ENCODE results near the gene ILDR2.

ILDR2 gene

DNA sequence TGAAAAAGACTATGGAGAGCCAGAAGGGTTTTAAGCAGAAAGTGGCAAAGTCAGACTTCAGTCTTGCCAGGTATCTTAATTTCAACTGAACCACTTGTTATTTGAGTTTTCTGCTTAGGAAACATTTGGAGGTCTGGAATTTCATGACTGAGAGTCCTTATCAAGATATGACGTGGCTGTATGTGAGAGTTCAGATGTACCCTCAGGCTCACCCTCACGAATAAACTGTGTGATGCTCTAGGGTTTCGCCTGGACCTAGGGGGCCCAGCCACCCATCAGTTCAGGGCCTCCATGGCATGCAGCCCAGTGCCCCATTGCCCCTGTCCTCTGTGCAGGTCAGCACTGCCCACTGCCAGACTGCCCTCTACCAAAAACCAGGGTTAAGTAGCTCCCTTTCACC, 68.7 kb downstream of the ILDR2 start:
- Histone ChIP-seq H3K27me3 (replicated peaks; ENCODE audit: insufficient read depth, low read length) (no peaks in the 10 kb centered on the region), H2AFZ (ENCODE audit: low read length) (no peak overlapping the region), H3K9ac (ENCODE audit: low read length) (no peak overlapping the region), H3K27ac (ENCODE audit: low read length) (no peak overlapping the region), H3K4me3 (ENCODE audit: low read length) (no peak overlapping the region), H3F3A (ENCODE audit: insufficient read depth, low read length) (no peaks in the 10 kb centered on the region), H4K20me1 (ENCODE audit: insufficient read depth, low read length) (no peaks in the 10 kb centered on the region), H3K4me1 (ENCODE audit: low read length) (peaks cover 12% of the 10 kb centered on the region), H3K9me3 (replicated peaks; ENCODE audit: insufficient read depth, low read length) (no peaks in the 10 kb centered on the region), H3K36me3 (replicated peaks; ENCODE audit: insufficient read depth, low read length) (no peaks in the 10 kb centered on the region), H3K79me2 (ENCODE audit: low read length) (no peaks in the 10 kb centered on the region), H3K9me2 (replicated peaks; ENCODE audit: insufficient read depth, low read length) (no peaks in the 10 kb centered on the region), H3K4me2 (ENCODE audit: low read depth, low read length) (no peak overlapping the region)
- no peak for TF ChIP-seq EZH2phosphoT487 (IDR thresholded peaks at IDR 0.05; ENCODE audit: low read length)
- TF ChIP-seq EZH2 (optimal IDR thresholded peaks at IDR 0.05; ENCODE audit: low read depth, low read length), result no peak
- no peak for TF ChIP-seq CTCF (IDR thresholded peaks at IDR 0.05; ENCODE audit: low read length)
- DNase-seq, result no peak

DNA sequence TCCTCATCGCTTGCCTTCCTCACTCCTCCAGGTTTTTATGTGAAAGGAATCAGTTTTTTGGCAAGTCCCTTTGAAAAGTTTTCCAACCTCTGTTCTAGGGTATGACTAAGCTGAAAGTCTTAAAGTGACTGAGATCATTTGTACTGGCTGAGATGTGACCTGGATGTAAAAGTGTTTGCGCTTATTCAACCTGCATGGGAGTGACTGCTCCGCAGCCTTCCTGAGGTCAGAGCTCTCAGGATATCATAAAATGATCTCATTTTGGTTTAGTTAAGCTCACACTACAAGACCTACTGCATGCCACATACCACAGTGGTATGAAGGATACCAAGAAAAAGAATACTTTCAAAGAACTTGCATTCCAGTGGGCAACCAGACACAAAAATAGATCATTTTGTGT, 69.4 kb downstream of the ILDR2 start:
- Histone ChIP-seq H3K9ac (ENCODE audit: low read length) (no peak overlapping the region), H3K9me3 (replicated peaks; ENCODE audit: insufficient read depth, low read length) (no peaks in the 10 kb centered on the region), H3F3A (ENCODE audit: insufficient read depth, low read length) (no peaks in the 10 kb centered on the region), H3K27ac (ENCODE audit: low read length) (no peak overlapping the region), H3K4me2 (ENCODE audit: low read depth, low read length) (no peak overlapping the region), H3K79me2 (ENCODE audit: low read length) (no peaks in the 10 kb centered on the region), H3K4me3 (ENCODE audit: low read length) (no peak overlapping the region), H3K4me1 (ENCODE audit: low read length) (peaks cover 12% of the 10 kb centered on the region), H4K20me1 (ENCODE audit: insufficient read depth, low read length) (no peaks in the 10 kb centered on the region), H2AFZ (ENCODE audit: low read length) (no peak overlapping the region), H3K9me2 (replicated peaks; ENCODE audit: insufficient read depth, low read length) (no peaks in the 10 kb centered on the region), H3K27me3 (replicated peaks; ENCODE audit: insufficient read depth, low read length) (no peaks in the 10 kb centered on the region), H3K36me3 (replicated peaks; ENCODE audit: insufficient read depth, low read length) (no peaks in the 10 kb centered on the region)
- no peak for TF ChIP-seq EZH2phosphoT487 (IDR thresholded peaks at IDR 0.05; ENCODE audit: low read length)
- DNase-seq, result no peak

DNA sequence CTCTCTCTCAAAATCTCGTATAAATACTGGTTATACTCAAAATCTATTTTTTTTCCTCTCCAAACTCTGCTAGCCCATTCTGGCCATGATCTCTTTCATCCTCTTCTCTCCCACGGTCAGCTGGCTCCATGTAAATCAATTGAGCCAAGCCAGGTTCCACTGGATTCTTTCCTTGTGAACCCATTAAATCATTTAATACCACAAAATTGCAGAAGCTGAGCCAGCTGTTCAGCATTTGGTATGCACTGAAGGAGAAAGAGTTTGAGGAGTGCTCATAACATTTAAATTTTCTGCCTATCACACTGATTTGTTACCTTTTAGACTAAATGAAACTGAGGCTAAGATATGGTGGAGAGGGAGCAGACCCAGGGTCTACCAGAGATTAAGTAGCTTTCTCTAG, 70.2 kb downstream of the ILDR2 start:
- no peak for TF ChIP-seq CTCF (IDR thresholded peaks at IDR 0.05; ENCODE audit: low read length)
- no peak for TF ChIP-seq EZH2phosphoT487 (IDR thresholded peaks at IDR 0.05; ENCODE audit: low read length)
- TF ChIP-seq EZH2 (optimal IDR thresholded peaks at IDR 0.05; ENCODE audit: low read depth, low read length), result no peak
- H3K4me2 ChIP-seq (ENCODE audit: low read depth, low read length), result no peak overlapping the region

GRCh38 chr1:166903232-166903631, 72.1 kb downstream of the ILDR2 start:
- Histone ChIP-seq H4K20me1 (ENCODE audit: insufficient read depth, low read length) (no peaks in the 10 kb centered on the region), H3F3A (ENCODE audit: insufficient read depth, low read length) (no peaks in the 10 kb centered on the region), H3K9me3 (replicated peaks; ENCODE audit: insufficient read depth, low read length) (no peaks in the 10 kb centered on the region), H3K27me3 (replicated peaks; ENCODE audit: insufficient read depth, low read length) (no peaks in the 10 kb centered on the region), H3K27ac (ENCODE audit: low read length) (no peak overlapping the region), H3K4me1 (ENCODE audit: low read length) (peaks cover 6% of the 10 kb centered on the region), H3K9ac (ENCODE audit: low read length) (no peak overlapping the region), H3K36me3 (replicated peaks; ENCODE audit: insufficient read depth, low read length) (no peaks in the 10 kb centered on the region), H3K4me3 (ENCODE audit: low read length) (no peak overlapping the region), H3K9me2 (replicated peaks; ENCODE audit: insufficient read depth, low read length) (no peaks in the 10 kb centered on the region), H3K79me2 (ENCODE audit: low read length) (no peaks in the 10 kb centered on the region), H2AFZ (ENCODE audit: low read length) (no peak overlapping the region), H3K4me2 (ENCODE audit: low read depth, low read length) (no peak overlapping the region)
- no peak for DNase-seq
- no peak for TF ChIP-seq EZH2phosphoT487 (IDR thresholded peaks at IDR 0.05; ENCODE audit: low read length)
- no peak for TF ChIP-seq EZH2 (optimal IDR thresholded peaks at IDR 0.05; ENCODE audit: low read depth, low read length)
- TF ChIP-seq CTCF (IDR thresholded peaks at IDR 0.05; ENCODE audit: low read length), result no peak

More for the DNA sequence above, 70.2 kb downstream of the ILDR2 start:
- H3K4me3 ChIP-seq (ENCODE audit: low read length), result no peak overlapping the region
- no peak for DNase-seq
- no peak overlapping the region for H2AFZ ChIP-seq (ENCODE audit: low read length)
- peaks cover 7% of the 10 kb centered on the region for H3K4me1 ChIP-seq (ENCODE audit: low read length)
- no peaks in the 10 kb centered on the region for H3K79me2 ChIP-seq (ENCODE audit: low read length)
- no peaks in the 10 kb centered on the region for H3K9me3 ChIP-seq (replicated peaks; ENCODE audit: insufficient read depth, low read length)
- H4K20me1 ChIP-seq (ENCODE audit: insufficient read depth, low read length), result no peaks in the 10 kb centered on the region
- no peaks in the 10 kb centered on the region for H3K27me3 ChIP-seq (replicated peaks; ENCODE audit: insufficient read depth, low read length)
- H3K27ac ChIP-seq (ENCODE audit: low read length), result no peak overlapping the region
- H3K9me2 ChIP-seq (replicated peaks; ENCODE audit: insufficient read depth, low read length), result no peaks in the 10 kb centered on the region
- H3K9ac ChIP-seq (ENCODE audit: low read length), result no peak overlapping the region
- no peaks in the 10 kb centered on the region for H3F3A ChIP-seq (ENCODE audit: insufficient read depth, low read length)
- H3K36me3 ChIP-seq (replicated peaks; ENCODE audit: insufficient read depth, low read length), result no peaks in the 10 kb centered on the region
